NCI-H446 treated with DMSO at 0.1 percent for 48 hours (cell line): ENCODE results near the gene DYRK1A.

Experiments
- DNase-seq: peaks from one replicate; lab custom pipeline; 2025; lab: John Stamatoyannopoulos, UW

Gene DYRK1A

DNA sequence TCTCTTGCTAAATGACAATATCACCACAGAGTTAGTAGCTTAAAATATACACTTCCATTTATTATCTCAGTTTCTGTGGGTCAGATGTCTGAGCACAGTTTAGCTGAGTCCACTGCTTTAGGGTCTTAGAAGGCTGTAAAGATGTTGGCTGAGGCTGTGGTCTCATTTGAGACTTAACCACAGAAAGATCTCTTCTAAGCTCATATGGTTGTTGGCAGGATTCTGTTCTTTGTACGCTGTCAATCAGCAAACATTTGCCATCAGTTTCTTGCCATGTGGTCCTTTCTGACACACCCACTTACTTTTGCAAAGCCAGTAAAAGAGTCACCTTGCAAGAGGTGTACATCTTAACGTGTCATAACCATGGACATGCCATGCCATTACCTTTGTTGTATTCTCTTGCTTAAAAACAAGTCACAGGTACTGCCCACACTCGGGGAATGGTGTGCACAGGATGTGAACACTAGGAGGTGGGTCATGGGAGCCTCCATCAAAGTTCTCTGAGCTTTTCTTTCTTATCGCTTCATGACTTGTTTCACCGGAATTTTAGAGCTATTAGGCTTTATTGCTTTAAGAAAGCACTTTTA lies 18.7 kb downstream of the DYRK1A start:
- no peak for DNase-seq

GRCh38 chr21:37386151-37386550 lies 19.6 kb downstream of the DYRK1A start:
- no peak for DNase-seq

DNA sequence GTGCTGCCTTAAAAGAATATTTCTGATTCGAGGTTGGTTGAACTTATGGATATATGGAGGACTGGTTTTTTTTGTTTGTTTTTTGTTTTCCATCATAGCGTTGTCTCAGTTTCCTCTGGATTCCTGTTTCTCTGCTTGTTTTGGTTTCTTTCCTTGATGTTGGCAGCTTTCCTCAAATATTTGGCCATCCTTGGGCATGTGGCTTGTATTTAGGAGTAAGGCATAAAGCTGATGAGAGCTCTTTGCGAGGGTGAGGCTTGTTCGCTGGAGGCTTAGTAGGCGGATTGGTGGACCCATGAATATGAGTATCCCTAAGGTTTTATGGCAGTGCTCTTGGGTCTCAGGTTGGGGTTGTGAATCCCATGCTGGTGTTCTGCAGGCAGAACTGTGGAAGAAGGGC lies 22.9 kb downstream of the DYRK1A start:
- no peak for DNase-seq

GRCh38 chr21:37391666-37392065 lies 25.1 kb downstream of the DYRK1A start:
- no peak for DNase-seq

GRCh38 chr21:37392441-37392840 lies 25.9 kb downstream of the DYRK1A start:
- DNase-seq, result no peak

DNA sequence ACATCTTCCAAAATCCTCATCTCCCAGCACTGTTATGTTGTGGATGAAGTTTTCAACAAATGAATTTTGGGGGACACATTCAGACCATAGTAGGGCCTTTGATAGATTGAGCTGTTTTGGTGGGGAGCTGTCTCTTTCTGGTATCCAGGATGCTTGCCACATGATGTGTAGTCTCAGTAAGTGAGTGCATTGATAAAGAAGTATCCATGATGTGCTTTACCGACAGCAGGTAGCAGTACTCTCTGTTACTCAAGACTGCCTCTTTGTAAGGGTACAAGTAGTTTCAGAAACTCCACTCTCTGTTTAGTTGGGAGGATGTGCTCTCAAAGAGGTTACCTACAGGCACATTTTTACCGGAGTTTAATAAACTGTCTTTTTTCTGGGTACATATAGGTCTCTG lies 26.5 kb downstream of the DYRK1A start:
- no peak for DNase-seq

- no peak for DNase-seq
Observed at GRCh38 chr21:37393786-37394185, 27.2 kb downstream of the DYRK1A start.

- no peak for DNase-seq
Observed at GRCh38 chr21:37395961-37396360, 29.4 kb downstream of the DYRK1A start.

GRCh38 chr21:37396855-37397254 lies 30.3 kb downstream of the DYRK1A start:
- no peak for DNase-seq

DNA sequence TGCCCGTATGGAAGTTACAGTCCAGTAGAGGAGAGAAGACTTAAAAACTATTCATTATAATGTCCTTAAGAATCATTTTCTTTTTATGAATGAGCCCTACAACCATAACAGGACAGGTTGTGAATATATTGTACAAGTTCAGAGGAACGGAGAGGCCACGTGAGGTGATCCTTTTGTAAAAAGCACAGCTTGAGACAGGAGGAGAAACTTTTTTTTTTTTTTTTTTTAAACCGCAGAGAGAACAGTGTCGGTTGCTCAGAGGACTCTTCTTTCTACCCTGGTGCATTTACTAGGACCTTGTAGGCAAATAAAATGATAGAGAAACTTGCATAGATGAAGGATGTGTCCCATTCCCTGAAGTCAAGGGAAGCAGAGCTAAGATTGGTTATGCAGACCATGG lies 32.1 kb downstream of the DYRK1A start:
- DNase-seq, result no peak

DNA sequence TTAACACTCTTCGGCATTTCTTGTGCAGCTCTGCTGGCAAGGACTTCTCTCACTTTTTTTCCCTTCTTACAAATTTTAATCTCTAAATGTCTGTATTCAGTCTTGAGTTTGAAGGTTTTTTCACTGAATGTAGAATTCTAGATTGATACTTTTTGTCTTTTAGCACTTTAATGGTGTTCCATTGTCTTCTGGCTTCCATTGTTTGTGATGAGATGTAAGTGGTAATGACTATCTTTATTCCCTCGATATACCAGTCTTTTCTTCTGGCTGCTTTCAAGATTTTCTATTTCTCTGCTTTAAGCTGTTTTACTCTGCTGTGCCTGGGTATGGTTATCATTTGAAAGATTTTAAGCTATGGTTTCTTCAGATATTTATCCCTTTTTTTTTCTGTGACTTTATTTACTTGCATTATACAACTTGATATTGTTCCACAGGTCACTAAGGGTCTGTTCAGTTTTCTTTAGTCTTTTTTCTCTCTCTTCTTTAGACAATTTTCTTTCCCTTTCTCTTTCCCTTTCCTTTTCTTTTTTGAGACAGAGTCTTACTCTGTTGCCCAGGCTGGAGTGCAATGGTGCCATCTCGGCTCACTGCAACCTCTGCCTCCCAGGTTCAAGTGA lies 35.8 kb downstream of the DYRK1A start:
- no peak for DNase-seq

- no peak for DNase-seq
Observed at GRCh38 chr21:37405629-37406028, 39.1 kb downstream of the DYRK1A start.

DNA sequence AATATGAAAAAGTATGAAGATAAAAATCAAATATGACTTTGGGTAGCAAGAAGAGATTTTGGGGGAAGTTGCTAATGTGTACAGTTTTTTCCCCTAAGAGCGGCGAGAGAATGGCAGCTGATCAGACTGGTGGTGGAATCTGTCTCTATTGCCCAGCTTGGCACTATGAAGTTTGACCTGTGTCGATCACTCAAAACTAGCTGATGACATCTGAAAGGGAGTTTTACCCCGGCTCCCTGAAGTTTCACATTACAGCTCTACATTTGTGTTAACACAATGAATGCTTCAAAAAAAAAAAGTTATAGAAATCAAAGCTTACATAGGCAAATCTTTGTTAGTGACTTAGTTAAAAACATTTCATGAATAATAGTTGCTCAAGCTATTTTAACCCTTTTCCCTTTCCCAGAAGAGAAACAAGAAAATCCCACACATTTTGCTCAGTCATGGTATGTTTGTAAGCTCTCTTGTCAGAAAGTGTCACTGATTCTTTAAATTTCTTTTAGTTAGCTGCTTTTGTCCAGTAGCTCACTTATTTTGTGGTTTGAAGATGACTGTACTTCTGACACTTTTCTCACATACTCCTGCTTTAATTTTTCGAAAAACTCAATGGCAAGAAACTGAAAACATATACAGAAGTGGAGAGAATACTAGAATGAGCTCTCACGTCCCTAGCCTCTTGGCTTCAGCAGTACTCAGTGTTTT lies 41.3 kb downstream of the DYRK1A start:
- no peak for DNase-seq

DNA sequence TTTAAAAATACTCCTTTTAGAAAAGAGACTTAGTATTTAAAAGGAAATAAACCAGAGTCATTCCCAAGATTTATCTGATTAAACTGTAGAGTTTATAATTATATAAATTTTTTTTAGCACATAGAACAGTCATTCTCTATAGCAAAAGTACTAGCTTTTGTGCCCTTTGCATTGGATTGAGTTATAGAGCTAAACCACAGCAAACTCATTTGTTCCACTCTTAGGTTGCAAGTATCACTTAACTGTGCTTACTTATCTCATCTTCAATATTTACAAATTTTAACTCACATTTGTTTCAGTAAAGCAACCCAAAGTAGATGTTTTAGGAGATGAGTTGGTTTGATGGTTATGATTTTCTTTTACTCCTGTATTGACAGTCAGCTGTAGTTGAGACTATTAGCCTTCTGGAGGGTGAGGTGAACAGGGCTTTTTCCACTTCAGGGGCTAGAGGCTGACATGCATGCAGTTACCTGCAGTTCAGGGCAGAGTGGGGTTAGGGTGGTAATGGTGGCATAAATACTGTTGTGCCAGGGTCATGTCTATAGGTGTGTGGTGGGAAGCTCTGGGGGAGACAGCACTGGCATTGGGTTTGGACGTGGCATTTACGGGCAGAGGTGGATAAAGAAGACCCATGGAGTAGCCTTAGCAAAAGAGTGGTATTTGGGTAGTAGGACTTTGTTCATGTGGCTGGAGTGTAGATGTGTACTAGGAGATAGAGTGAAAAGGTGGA lies 42.1 kb downstream of the DYRK1A start:
- no peak for DNase-seq

GRCh38 chr21:37410639-37411038 lies 44.1 kb downstream of the DYRK1A start:
- no peak for DNase-seq

DNA sequence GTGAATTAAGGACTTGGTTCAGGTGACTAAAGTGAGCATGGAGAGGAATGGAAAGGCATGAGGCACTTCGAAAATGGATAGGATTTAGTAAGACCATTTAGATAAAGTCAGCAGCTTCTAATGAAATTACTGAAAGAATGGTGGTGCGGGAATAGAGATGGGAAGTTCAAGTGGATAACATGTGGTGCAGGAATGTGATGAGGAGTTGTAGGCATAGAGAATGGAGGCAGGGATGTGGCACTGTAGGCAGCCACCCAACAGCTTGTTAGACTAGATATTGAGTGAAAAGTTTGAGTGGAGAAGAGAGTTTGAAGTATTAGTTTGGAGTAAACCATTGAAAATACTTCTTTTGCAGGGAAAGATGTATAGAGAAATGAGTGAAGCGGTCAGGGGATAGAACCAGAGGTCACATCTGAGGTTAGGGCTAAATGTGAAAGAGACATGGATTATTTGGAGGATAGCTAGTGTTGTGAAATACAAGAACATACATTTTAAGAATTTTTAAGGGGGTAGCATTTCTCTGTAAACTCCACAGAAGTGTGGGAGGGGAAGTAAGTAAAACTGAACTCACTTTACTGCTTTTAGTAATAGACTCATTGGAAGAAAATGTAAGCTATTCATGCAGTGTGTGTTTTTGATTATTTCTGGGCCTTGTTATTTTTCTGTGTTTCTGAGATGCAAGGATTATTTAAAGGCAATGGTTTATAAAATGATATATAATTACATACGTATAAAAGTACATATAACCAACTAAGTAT lies 46.2 kb downstream of the DYRK1A start:
- DNase-seq, result no peak

DNA sequence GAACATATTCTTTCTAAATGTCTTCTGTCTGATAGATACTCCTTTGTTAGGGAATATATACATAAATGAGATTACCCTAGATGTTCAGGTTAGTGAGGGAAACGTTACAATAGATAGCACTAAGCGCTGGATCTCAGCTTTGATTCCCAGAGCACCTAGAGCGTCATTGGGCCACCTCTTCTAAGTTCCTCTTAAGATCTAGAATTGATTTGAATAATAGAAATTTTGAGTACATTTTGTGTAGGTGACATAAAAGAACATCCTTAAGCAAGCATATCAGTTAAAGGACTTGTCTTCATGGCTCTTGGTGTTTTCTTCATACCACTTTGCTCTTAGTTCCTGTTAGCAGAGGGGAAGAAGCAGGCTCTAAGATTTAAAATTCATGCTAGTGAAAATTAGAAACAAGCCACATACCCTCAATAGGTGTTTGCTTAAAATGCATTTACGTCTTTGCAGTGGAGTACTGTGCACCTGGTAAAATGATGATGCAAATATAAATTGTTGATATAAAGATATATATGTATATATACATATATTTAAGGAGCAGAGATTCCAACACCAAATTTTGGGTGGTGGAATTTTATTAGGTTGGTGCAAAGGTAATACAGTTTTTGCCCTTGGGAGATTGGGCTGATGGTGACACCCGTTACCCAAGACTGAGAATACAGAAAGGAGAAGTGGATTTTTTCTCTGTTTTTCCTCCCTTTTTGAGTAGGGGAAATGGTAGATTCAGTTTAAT lies 47.1 kb downstream of the DYRK1A start:
- DNase-seq, result no peak

- DNase-seq, result no peak
Observed at GRCh38 chr21:37414292-37415253, 48.0 kb downstream of the DYRK1A start.

- no peak for DNase-seq
Observed at GRCh38 chr21:37415939-37416338, 49.4 kb downstream of the DYRK1A start.

DNA sequence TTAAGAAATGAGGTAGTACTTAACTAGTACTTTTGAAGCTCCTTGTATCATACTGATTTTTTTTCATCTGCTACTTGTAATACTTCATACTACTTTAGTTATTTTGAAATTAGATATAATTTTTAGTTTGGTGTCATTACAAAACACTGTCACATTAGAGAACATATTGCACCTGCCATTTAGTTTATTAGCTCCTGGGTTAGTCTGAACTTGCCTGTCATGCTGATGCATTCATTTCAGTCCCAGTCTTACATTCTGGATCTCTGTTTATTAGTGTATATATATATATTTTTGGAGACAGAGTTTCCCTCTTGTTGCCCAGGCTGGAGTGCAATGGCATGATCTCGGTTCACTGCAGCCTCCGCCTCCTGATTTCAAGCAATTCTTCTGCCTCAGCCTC lies 50.3 kb downstream of the DYRK1A start:
- DNase-seq, result no peak
